ENCODE measurements around the gene B9D1. TPM values are rescaled to one million over a fixed set of nuclear protein-coding genes. Genes with fewer than 3 reads are reported as not detected.
A peak's percentile ranks its signal among the peaks of the same experiment; 100 is the strongest.

The B9D1 gene
- total and polyA plus RNA-seq, 2 of the 13 experiments (the other 11 are each of a cell fraction or from before 2014, with no cell fraction given), result 27.7 to 31.1 TPM

DNA sequence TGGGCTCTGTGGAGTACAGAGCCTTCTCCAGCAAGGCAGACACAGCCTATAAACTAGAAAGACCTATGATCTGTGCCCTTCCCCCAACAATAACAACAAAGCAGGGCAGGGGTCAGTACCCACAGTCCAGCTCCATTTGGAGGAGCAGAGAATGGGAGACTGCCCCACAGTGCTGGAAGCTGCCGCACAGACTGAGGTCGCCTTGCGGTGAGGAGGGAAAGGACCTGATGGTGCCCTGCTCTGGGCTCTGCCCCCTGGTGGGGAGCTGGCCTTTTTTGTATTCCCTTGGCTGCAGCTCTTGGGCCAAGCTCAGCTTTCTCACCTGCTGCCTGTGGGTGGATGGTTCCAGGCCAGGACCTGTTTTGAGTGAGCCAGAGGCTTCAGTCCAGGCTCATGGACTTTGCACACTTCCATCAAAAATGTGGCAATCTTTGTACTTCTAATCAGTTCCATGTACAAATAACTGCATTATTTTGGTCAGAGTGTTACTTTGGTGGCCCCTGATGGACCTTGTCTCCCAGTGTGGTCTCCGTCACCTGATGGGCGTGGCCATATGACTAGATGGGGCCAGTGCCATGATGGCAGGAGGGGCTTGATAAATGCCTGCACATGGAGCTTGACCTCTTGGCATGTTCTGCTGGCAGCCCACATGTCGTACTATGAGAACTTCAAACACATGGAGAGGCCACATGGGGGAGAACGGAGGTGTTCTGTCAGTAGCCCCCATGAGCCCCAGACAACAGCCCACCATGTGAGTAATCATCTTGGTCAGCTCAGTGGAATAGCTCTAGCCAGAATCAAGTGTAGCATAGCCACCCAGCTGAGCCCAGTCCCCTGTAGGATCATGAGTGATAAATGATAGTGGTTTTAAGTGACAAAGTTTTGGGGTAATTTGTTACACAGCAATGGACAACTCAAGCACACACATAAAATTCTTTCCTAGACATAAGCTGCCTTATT, 24.2 kb downstream of the B9D1 start (continued):
- no peak for TF ChIP-seq MTA3 (CRISPR knock-in tag; IDR thresholded peaks at IDR 0.05)
- TF ChIP-seq, protein P1, sequence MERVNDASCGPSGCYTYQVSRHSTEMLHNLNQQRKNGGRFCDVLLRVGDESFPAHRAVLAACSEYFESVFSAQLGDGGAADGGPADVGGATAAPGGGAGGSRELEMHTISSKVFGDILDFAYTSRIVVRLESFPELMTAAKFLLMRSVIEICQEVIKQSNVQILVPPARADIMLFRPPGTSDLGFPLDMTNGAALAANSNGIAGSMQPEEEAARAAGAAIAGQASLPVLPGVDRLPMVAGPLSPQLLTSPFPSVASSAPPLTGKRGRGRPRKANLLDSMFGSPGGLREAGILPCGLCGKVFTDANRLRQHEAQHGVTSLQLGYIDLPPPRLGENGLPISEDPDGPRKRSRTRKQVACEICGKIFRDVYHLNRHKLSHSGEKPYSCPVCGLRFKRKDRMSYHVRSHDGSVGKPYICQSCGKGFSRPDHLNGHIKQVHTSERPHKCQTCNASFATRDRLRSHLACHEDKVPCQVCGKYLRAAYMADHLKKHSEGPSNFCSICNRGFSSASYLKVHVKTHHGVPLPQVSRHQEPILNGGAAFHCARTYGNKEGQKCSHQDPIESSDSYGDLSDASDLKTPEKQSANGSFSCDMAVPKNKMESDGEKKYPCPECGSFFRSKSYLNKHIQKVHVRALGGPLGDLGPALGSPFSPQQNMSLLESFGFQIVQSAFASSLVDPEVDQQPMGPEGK (CRISPR knock-in tag; IDR thresholded peaks at IDR 0.05), result peak; percentile 50
- TF ChIP-seq, protein P2, sequence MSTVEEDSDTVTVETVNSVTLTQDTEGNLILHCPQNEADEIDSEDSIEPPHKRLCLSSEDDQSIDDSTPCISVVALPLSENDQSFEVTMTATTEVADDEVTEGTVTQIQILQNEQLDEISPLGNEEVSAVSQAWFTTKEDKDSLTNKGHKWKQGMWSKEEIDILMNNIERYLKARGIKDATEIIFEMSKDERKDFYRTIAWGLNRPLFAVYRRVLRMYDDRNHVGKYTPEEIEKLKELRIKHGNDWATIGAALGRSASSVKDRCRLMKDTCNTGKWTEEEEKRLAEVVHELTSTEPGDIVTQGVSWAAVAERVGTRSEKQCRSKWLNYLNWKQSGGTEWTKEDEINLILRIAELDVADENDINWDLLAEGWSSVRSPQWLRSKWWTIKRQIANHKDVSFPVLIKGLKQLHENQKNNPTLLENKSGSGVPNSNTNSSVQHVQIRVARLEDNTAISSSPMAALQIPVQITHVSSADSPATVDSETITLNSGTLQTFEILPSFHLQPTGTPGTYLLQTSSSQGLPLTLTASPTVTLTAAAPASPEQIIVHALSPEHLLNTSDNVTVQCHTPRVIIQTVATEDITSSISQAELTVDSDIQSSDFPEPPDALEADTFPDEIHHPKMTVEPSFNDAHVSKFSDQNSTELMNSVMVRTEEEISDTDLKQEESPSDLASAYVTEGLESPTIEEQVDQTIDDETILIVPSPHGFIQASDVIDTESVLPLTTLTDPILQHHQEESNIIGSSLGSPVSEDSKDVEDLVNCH (CRISPR knock-in tag; IDR thresholded peaks at IDR 0.05), result no peak
- TF ChIP-seq SP1 (IDR thresholded peaks at IDR 0.05), result no peak
- TF ChIP-seq SP1 (CRISPR knock-in tag; IDR thresholded peaks at IDR 0.05), result peak; percentile 70; the same call in 1 of the 2 replicates
- no peak for TF ChIP-seq ZMAT3 (CRISPR knock-in tag; conservative IDR thresholded peaks at IDR 0.05)
- TF ChIP-seq XRCC5 (optimal IDR thresholded peaks at IDR 0.05; ENCODE audit: low read length), result peak; percentile 87
- no peak for TF ChIP-seq STAT5B (CRISPR knock-in tag; IDR thresholded peaks at IDR 0.05)
- 0 out of 2 replicates have a peak, but pooled peaks have one; percentile 1 for TF ChIP-seq ZNF343 (CRISPR knock-in tag; IDR thresholded peaks at IDR 0.05)
- TF ChIP-seq, protein P3, sequence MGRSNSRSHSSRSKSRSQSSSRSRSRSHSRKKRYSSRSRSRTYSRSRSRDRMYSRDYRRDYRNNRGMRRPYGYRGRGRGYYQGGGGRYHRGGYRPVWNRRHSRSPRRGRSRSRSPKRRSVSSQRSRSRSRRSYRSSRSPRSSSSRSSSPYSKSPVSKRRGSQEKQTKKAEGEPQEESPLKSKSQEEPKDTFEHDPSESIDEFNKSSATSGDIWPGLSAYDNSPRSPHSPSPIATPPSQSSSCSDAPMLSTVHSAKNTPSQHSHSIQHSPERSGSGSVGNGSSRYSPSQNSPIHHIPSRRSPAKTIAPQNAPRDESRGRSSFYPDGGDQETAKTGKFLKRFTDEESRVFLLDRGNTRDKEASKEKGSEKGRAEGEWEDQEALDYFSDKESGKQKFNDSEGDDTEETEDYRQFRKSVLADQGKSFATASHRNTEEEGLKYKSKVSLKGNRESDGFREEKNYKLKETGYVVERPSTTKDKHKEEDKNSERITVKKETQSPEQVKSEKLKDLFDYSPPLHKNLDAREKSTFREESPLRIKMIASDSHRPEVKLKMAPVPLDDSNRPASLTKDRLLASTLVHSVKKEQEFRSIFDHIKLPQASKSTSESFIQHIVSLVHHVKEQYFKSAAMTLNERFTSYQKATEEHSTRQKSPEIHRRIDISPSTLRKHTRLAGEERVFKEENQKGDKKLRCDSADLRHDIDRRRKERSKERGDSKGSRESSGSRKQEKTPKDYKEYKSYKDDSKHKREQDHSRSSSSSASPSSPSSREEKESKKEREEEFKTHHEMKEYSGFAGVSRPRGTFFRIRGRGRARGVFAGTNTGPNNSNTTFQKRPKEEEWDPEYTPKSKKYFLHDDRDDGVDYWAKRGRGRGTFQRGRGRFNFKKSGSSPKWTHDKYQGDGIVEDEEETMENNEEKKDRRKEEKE (IDR thresholded peaks at IDR 0.05), result no peak
- TF ChIP-seq ZNF737 (CRISPR knock-in tag; IDR thresholded peaks at IDR 0.05; ENCODE audit: borderline replicate concordance), result no peak
- TF ChIP-seq ZNF615 (CRISPR knock-in tag; IDR thresholded peaks at IDR 0.05; ENCODE audit: borderline replicate concordance), result no peak
- TF ChIP-seq SUZ12 (IDR thresholded peaks at IDR 0.05; ENCODE audit: low read depth, low read length), result no peak
- peak; percentile 77; the same call in 1 of the 2 replicates for TF ChIP-seq MYC (CRISPR knock-in tag; IDR thresholded peaks at IDR 0.05; ENCODE audit: borderline replicate concordance)
- TF ChIP-seq, protein P4, sequence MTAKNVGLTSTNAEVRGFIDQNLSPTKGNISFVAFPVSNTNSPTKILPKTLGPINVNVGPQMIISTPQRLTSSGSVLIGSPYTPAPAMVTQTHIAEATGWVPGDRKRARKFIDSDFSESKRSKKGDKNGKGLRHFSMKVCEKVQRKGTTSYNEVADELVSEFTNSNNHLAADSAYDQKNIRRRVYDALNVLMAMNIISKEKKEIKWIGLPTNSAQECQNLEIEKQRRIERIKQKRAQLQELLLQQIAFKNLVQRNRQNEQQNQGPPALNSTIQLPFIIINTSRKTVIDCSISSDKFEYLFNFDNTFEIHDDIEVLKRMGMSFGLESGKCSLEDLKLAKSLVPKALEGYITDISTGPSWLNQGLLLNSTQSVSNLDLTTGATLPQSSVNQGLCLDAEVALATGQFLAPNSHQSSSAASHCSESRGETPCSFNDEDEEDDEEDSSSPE (CRISPR knock-in tag; IDR thresholded peaks at IDR 0.05), result peak; percentile 72
- TF ChIP-seq, protein P5, sequence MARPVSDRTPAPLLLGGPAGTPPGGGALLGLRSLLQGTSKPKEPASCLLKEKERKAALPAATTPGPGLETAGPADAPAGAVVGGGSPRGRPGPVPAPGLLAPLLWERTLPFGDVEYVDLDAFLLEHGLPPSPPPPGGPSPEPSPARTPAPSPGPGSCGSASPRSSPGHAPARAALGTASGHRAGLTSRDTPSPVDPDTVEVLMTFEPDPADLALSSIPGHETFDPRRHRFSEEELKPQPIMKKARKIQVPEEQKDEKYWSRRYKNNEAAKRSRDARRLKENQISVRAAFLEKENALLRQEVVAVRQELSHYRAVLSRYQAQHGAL (CRISPR knock-in tag; IDR thresholded peaks at IDR 0.05; ENCODE audit: not compliant biosample characterization), result peak; percentile 57
- TF ChIP-seq MXI1 (IDR thresholded peaks at IDR 0.05; ENCODE audit: borderline replicate concordance, low read depth, low read length), result peak; percentile 60; the same call in 1 of the 3 replicates
- peak; percentile 76 for TF ChIP-seq ZFY (CRISPR knock-in tag; IDR thresholded peaks at IDR 0.05)
- TF ChIP-seq EEA1 (CRISPR knock-in tag; IDR thresholded peaks at IDR 0.05; ENCODE audit: borderline replicate concordance), result peak; percentile 28; the same call in 1 of the 2 replicates
- no peak; the same call in 1 of the 2 replicates for TF ChIP-seq HMG20B (CRISPR knock-in tag; conservative IDR thresholded peaks at IDR 0.05)
